Fibroblast of lung (primary cell): Measurements from ENCODE around the gene MYL11. TPM values are rescaled to one million over a fixed set of nuclear protein-coding genes. Genes with fewer than 3 reads are reported as not detected.

ENCODE experiments used
- DNase-seq, 2 donors: peaks; one replicate each; pipeline versions ENCODE4 v3.0.0 to v3.0.0-alpha.2; 2010; ENCODE audit warnings: low read depth in 2 of 2
- H2AFZ ChIP-seq: 2 replicates; pipeline ENCODE4 v1.5.1; 2012; ENCODE audit warnings: low read length, control low read depth, inconsistent platforms
- H3K27ac ChIP-seq: 2 replicates; pipeline ENCODE4 v1.5.1; 2011; ENCODE audit warnings: low read length, control low read depth; ENCODE audit not compliant: insufficient read depth
- H3K27me3 ChIP-seq: 2 replicates; pipeline ENCODE4 v1.5.1; 2011; ENCODE audit warnings: mild to moderate bottlenecking, low read length; ENCODE audit not compliant: control insufficient read depth, insufficient read depth
- H3K36me3 ChIP-seq: 2 replicates; pipeline ENCODE4 v1.5.1; 2011; ENCODE audit warnings: low read length; ENCODE audit not compliant: control insufficient read depth, insufficient read depth
- H3K4me1 ChIP-seq: 2 replicates; pipeline ENCODE4 v1.5.1; 2011; ENCODE audit warnings: low read length; ENCODE audit not compliant: control insufficient read depth, insufficient read depth; ENCODE audit errors: extremely low read depth
- H3K4me2 ChIP-seq: 2 replicates; pipeline ENCODE4 v1.5.1; 2011; ENCODE audit warnings: low read length, control low read depth; ENCODE audit not compliant: insufficient read depth; ENCODE audit errors: extremely low read depth
- H3K4me3 ChIP-seq, 4 experiments: fragments of 200-600 bp in 1 of 4; sonication (generic) in 1 of 4; replicated peaks in 1 of 4; 2 replicates each; pipeline ENCODE4 v1.5.1; 2011 to 2016; ENCODE audit warnings: low read length in 4 of 4, low read depth in 3 of 4, mild to moderate bottlenecking in 3 of 4, control low read depth in 2 of 4, inconsistent platforms in 1 of 4, mixed read lengths in 1 of 4; ENCODE audit not compliant: insufficient read depth in 1 of 4; ENCODE audit errors: control extremely low read depth in 1 of 4
- H3K79me2 ChIP-seq: 2 replicates; pipeline ENCODE4 v1.5.1; 2012; ENCODE audit warnings: mild to moderate bottlenecking, low read length, inconsistent platforms; ENCODE audit not compliant: control insufficient read depth, insufficient read depth
- H3K9ac ChIP-seq: 2 replicates; pipeline ENCODE4 v1.5.1; 2011; ENCODE audit warnings: mild to moderate bottlenecking, low read length, control low read depth; ENCODE audit not compliant: insufficient read depth
- H3K9me3 ChIP-seq: 2 replicates; pipeline ENCODE4 v1.5.1; 2012; ENCODE audit warnings: low read depth, low read length; ENCODE audit not compliant: control insufficient read depth, insufficient read depth
- H4K20me1 ChIP-seq: 2 replicates; pipeline ENCODE4 v1.5.1; 2011; ENCODE audit warnings: low read length; ENCODE audit not compliant: control insufficient read depth, insufficient read depth; ENCODE audit errors: extremely low read depth
- EZH2 ChIP-seq: IDR thresholded peaks from 2 replicates; pipeline ENCODE4 v1.5.1; 2012; ENCODE audit warnings: low read length, control low read depth, mild to moderate bottlenecking; ENCODE audit errors: missing control alignments
- polyA plus RNA-seq, 2 donors: library from polyadenylated mRNA; depleted of rRNA in 1 of 2; stranded (reverse) in 1 of 2; unstranded in 1 of 2; fragments of >200 nt; gene quantifications; 2 replicates each; pipeline ENCODE4 v1.2.1, GENCODE V29; 2011 to 2012; ENCODE audit warnings: missing spikeins in 1 of 2
- total RNA-seq: library from RNA; depleted of rRNA; stranded (reverse); fragments of >200 nt; gene quantifications from 2 replicates; pipeline ENCODE4 v1.2.1, GENCODE V29; 2014
- TF ChIP-seq, protein P1 (sequence below), 2 donors: IDR thresholded peaks in 1 of 2; conservative IDR thresholded peaks in 1 of 2; 1 replicate in 1 of 2; 2 replicates in 1 of 2; pipeline ENCODE4 v1.5.1; 2011 to 2012; ENCODE audit warnings: low read length in 2 of 2, control low read depth in 1 of 2, inconsistent platforms in 1 of 2, low read depth in 1 of 2, mild to moderate bottlenecking in 1 of 2

MYL11 gene
- total and polyA plus RNA-seq, 2 donors (not counting 1 experiment from before 2014, with no cell fraction given), result 0.45 TPM; not detected in 1

DNA sequence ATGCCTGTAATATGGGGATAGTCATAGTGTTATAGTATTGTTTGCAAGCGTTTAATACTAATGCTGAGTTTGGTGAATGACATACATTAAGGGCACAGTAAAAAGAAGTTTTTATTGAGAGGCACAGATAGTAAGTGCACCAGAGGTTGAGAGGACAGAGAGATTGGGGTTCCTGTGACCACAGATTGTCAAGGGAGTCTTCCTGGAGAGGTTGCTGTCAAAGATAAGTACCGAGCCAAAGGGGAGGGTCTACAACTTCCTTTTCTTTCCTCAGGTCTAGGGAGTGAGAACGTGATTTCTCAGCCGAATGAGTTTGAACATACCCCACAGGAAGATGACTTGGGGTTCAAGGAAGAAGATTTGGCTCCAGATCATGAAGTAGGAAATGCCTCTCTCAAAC lies 22.5 kb downstream of the MYL11 start:
- Histone ChIP-seq H4K20me1 (no peaks in the 10 kb centered on the region), H3K79me2 (no peaks in the 10 kb centered on the region), H3K27ac (no peak overlapping the region), H3K9me3 (no peaks in the 10 kb centered on the region), H2AFZ (no peak overlapping the region), H3K4me1 (peaks cover 14% of the 10 kb centered on the region), H3K4me2 (no peak overlapping the region), H3K4me3 (no peak overlapping the region), H3K36me3 (peaks cover 7% of the 10 kb centered on the region), H3K27me3 (no peaks in the 10 kb centered on the region), H3K9ac (no peak overlapping the region)
- DNase-seq, result no peak
- TF ChIP-seq, protein P1, sequence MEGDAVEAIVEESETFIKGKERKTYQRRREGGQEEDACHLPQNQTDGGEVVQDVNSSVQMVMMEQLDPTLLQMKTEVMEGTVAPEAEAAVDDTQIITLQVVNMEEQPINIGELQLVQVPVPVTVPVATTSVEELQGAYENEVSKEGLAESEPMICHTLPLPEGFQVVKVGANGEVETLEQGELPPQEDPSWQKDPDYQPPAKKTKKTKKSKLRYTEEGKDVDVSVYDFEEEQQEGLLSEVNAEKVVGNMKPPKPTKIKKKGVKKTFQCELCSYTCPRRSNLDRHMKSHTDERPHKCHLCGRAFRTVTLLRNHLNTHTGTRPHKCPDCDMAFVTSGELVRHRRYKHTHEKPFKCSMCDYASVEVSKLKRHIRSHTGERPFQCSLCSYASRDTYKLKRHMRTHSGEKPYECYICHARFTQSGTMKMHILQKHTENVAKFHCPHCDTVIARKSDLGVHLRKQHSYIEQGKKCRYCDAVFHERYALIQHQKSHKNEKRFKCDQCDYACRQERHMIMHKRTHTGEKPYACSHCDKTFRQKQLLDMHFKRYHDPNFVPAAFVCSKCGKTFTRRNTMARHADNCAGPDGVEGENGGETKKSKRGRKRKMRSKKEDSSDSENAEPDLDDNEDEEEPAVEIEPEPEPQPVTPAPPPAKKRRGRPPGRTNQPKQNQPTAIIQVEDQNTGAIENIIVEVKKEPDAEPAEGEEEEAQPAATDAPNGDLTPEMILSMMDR (conservative IDR thresholded peaks at IDR 0.05 in 1 of 2, IDR thresholded peaks at IDR 0.05 in 1 of 2; ENCODE audit: low read depth in 1 of 2, low read length in 2 of 2), result no peak
- no peak for TF ChIP-seq EZH2

DNA sequence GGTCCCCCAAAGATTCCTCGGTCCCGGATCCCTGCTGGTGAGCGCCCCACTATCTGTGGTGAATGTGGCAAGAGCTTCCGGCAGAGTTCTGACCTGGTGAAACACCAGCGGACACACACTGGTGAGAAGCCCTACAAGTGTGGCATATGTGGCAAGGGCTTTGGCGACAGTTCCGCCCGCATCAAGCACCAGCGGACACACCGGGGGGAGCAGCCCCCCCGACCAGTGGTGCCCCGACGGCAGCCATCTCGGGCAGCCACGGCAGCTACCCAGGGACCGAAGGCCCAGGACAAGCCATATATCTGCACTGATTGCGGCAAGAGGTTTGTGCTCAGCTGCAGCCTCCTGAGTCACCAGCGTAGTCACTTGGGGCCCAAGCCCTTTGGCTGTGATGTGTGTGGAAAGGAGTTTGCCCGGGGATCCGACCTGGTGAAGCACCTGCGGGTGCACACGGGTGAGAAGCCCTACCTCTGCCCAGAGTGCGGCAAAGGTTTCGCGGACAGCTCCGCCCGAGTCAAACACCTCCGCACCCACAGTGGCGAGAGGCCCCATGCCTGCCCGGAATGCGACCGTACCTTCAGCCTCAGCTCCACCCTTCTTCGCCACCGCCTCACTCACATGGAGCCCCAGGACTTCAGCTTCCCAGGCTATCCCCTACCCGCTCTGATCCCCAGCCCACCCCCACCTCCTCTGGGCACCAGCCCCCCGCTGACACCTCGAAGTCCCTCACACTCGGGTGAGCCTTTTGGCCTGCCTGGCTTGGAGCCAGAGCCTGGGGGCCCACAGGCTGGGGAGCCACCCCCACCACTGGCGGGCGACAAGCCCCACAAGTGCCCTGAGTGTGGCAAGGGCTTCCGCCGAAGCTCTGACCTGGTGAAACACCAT lies 23.4 kb downstream of the MYL11 start:
- Histone ChIP-seq H3K9ac (no peak overlapping the region), H3K27ac (no peak overlapping the region), H3K79me2 (no peaks in the 10 kb centered on the region), H3K9me3 (no peaks in the 10 kb centered on the region), H3K4me2 (no peak overlapping the region), H3K4me3 (no peak overlapping the region), H4K20me1 (no peaks in the 10 kb centered on the region), H3K36me3 (peaks cover 7% of the 10 kb centered on the region), H3K27me3 (no peaks in the 10 kb centered on the region), H2AFZ (no peak overlapping the region), H3K4me1 (peaks cover 14% of the 10 kb centered on the region)
- DNase-seq, result no peak
- TF ChIP-seq, protein P1 (conservative IDR thresholded peaks at IDR 0.05 in 1 of 2, IDR thresholded peaks at IDR 0.05 in 1 of 2; ENCODE audit: low read depth in 1 of 2, low read length in 2 of 2), result no peak
- no peak for TF ChIP-seq EZH2

DNA sequence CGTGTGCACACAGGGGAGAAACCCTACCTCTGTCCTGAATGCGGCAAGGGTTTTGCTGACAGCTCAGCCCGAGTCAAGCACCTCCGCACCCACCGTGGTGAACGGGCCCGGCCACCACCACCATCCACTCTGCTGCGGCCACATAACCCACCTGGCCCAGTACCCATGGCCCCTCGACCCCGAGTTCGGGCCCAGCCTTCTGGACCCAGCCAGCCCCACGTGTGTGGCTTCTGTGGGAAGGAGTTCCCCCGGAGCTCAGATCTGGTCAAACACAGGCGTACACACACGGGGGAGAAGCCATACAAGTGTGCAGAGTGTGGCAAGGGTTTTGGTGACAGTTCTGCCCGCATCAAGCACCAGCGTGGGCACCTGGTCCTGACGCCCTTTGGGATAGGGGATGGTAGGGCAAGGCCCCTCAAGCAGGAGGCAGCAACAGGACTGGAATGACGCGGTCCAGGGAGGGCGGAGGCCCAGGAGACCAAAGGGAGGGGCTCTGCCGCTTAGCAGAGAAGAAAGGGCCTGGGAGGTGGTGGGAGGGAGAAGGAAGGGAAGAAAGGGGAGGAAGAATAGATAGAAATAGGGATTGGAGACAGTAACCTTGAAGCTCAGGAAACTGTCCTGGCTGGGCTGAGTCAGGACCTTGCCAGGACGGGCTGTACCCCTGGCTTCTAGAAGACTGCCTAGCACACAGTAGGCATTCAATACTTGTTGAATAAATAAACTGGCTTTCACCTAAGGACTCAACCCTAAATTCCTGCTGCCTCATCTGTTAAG lies 24.2 kb downstream of the MYL11 start:
- no peak for DNase-seq
- Histone ChIP-seq H3K27ac (no peak overlapping the region), H3K79me2 (no peaks in the 10 kb centered on the region), H3K4me1 (peaks cover 14% of the 10 kb centered on the region), H3K4me2 (no peak overlapping the region), H2AFZ (no peak overlapping the region), H3K27me3 (no peaks in the 10 kb centered on the region), H4K20me1 (no peaks in the 10 kb centered on the region), H3K9me3 (no peaks in the 10 kb centered on the region), H3K9ac (no peak overlapping the region), H3K36me3 (peaks cover 7% of the 10 kb centered on the region), H3K4me3 (no peak overlapping the region)
- TF ChIP-seq, protein P1 (conservative IDR thresholded peaks at IDR 0.05 in 1 of 2, IDR thresholded peaks at IDR 0.05 in 1 of 2; ENCODE audit: low read depth in 1 of 2, low read length in 2 of 2), result no peak
- no peak for TF ChIP-seq EZH2
